GM21447 (cell line): Measurements from ENCODE around the gene TPD52L1.
"Not testable (repeated sequence)": the region's sequence is repeated elsewhere in the genome, so short reads cannot be mapped to it uniquely, and the experiment has no call there.

ENCODE experiments used
- ATAC-seq: cut with Tn5 transposase; IDR thresholded peaks from one replicate; pipeline ENCODE4 v1.9.1; 2021; ENCODE audit not compliant: unreplicated experiment

Gene TPD52L1

GRCh38 chr6:125153391-125154117 lies at the start of gene TPD52L1:
Gene TPD52L1, plus strand, starts transcription at chr6:125153773. Its CDS starts 179 bp downstream, at chr6:125153952.
- peak; percentile 93 for ATAC-seq

- ATAC-seq: no peak
Observed at GRCh38 chr6:125104425-125104824, 49.1 kb upstream of the TPD52L1 start.

DNA sequence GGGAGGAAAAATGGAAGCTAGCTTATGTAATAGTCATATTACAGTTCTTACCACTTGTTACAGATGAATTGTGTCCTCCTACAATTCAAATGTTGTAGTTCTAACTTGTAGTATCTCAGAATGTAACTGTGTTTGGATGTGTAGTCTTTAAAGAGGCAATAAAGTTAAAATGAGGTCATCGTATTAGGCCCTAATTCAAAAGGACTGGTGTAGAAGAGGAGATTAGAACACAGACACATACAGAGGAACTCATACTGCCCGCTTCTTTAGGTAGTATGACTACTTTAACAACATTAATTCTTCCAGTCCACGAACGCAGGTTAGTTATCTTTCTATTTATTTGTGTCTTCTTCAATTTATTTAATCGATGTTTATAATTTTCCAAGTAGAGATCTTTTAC lies 46.5 kb upstream of the TPD52L1 start:
- ATAC-seq: no peak

GRCh38 chr6:125107896-125108295 lies 45.7 kb upstream of the TPD52L1 start:
- ATAC-seq: no peak

DNA sequence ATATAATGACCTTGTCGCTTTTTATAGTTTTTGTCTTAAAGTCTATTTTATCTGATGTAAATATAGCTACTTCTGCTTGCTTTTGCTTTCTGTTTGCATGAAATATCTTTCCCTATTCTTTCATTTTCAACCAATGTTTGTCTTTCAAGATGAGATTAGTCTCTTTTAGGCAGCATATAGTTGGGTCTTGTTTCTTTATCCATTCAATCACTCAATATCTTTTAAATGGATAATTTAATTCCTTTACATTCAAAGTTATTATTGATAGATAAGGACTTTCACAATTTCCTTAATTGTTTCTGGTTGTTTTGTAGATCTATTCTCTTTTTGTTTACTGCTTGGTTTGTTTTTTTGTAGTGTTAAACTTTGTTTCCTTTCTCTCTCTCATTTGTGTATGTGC lies 43.5 kb upstream of the TPD52L1 start:
- no peak for ATAC-seq

- no peak for ATAC-seq
Observed at GRCh38 chr6:125111219-125111983, 42.2 kb upstream of the TPD52L1 start.

- ATAC-seq: no peak
Observed at GRCh38 chr6:125112934-125113333, 40.6 kb upstream of the TPD52L1 start.

DNA sequence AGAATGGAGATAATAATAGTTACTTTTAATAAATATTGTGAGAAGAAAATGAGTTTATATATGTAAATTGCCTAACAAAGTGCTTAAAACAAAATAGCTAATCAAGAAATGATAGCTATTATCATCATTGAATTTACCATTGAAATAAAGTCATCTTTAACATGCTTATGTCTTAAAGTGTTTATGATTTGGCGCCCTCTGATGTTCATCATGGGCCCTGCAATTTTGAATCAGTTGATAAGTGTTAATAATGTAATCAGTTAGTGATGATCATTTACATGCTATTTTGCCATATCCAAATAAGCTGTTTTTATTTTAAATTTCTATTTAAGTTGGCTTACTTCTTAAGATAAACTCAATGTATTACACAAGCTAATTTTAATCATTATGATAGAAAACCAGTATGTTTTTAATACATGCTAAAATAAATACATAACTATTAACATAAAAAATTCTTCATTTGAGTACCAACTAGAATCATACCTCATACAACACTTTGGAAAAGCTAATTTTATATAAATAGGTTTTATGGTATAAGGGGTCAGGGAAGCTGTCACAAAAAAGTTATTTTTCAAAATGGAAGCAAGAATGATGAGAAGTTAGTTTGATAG lies 39.2 kb upstream of the TPD52L1 start:
- ATAC-seq: no peak

DNA sequence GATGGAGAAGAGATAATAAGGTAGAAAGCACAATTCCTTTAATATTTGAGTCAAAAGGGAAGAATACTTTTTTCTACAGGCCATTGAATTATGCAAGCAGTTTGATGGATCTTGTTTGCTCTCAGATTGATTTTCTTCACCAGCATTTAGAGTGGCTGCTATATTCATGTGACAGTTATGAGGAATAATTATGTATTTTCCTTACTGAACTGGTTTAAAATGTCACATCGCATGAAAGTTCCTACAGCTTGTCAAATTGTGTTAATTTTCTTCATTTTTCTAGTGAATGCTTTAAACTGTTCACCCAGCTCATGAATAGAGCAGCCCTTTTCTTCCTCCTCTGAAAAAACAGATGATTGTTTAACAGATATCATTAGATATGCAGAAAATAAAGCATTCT lies 37.4 kb upstream of the TPD52L1 start:
- ATAC-seq: no peak

GRCh38 chr6:125116710-125117109 lies 36.9 kb upstream of the TPD52L1 start:
- no peak for ATAC-seq

GRCh38 chr6:125117818-125118217 lies 35.8 kb upstream of the TPD52L1 start:
- no peak for ATAC-seq

GRCh38 chr6:125120054-125120590 lies 33.5 kb upstream of the TPD52L1 start:
- ATAC-seq: no peak

GRCh38 chr6:125121894-125122293 lies 31.7 kb upstream of the TPD52L1 start:
- ATAC-seq: no peak

- no peak for ATAC-seq
Observed at GRCh38 chr6:125123051-125123450, 30.5 kb upstream of the TPD52L1 start.

DNA sequence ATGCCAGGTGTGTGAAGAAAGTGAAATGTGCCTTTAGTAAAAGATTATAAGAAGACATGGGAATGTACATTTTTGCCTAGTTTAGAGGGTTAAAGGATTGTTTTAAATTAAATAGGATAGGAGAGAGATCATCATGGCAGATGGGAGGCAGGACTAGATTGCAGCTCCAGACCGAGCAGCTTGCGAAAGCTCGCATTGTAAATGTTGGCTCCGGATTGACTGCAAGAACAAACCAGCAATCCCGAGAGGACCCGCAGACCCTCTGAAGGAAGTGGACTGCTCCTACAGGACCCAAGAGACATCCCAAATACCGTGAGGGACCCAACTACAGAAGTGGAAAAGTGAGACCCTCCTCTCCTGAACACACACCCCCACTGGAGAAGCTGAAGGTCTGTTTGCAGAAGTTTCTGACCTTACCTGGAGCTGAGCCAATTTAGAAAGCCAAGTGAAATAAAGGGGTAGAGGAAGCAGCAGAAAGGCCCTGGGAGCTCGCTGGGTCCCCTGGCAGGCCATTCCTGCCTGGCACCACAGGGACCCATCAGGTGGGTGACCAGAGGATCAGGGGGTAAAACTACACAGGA lies 30.0 kb upstream of the TPD52L1 start:
- ATAC-seq: no peak

DNA sequence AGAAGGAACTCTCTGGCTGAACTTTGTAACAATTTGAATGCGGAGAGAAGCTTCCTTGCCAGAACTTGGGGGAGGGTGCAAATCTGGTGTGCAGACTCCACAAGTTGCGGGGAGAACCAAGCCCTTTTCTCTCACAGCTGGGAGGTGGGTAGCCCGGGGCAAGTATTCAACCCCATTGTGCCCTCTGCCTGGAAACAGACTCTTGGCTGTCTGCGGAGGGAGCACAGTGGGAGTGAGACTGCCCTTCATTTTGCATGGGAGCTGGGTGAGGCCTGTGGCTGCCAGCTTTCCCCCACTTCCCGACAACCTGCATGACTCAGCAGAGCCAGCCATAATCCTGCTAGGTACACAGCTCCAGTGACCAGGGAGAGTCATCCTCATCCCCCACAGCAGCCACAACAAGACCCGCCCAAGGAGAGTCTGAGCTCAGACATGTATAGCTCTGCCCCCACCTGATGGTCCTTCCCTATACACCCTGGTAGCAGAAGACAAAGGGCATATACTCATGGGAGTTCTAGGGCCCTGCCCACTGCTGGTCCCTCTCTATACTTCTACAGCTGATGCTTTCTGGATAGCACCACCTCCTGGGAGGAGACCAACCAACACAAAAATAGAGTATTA lies 29.4 kb upstream of the TPD52L1 start:
- no peak for ATAC-seq

- not testable (repeated sequence) for ATAC-seq
Observed at GRCh38 chr6:125125856-125126255, 27.7 kb upstream of the TPD52L1 start.

DNA sequence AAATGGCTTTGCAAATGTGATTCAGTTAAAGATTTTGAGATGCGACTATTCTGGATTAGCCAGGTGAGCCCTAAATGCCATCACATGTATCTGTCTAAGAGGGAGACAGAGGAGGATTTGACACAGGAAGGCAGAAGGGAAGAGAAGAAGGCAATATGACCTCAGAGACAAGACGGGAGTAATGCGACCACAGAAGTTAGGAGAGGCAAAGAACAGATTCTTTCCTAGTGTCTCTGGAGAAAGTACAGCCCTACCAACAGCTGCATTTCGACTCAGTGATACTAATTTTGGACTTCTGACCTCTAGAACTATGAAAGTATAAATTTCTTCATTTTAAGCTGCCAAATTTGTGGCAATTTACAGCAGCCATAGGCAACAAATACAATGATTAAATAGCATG lies 24.2 kb upstream of the TPD52L1 start:
- ATAC-seq: no peak

GRCh38 chr6:125132058-125132457 lies 21.5 kb upstream of the TPD52L1 start:
- no peak for ATAC-seq

GRCh38 chr6:125136378-125136777 lies 17.2 kb upstream of the TPD52L1 start:
- ATAC-seq: no peak

DNA sequence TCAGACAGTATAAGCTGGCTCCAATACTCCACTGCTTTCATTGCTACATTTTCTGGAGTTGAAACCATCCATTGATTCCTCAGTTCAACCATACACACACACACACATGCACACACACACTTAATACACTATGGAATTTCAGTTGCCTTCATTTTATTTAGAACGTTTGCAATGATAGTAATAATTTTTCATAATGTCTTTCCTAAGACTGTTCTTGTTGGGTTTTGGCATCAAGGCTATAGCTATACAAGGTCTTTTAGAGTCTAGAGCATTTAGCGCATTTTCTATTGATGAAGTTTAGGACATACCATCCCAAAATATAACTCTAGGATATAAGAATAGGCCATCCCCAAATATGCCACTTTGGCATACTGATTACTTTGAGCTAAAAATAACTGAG lies 15.5 kb upstream of the TPD52L1 start:
- ATAC-seq: no peak
